ENCODE results near the gene RASSF3.

The RASSF3 gene

DNA sequence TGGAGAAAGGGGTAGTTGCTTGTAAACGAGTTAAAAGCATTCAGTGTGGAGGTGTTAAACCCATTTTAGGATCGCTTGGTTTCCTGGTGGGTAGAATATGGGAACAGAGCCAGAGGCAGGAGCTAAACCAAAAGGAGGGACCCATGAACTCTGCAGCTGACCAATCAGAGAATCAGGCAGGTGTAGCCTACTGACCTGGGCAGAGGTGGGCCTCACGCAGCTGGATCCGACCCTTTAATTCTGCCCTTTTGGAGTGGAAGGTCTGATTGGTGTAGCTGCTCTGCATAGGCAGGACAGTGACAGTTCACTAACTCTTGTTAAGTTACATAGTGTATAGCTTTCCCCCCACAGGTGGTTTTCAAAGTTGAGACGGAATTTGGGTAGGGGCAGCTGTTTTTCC is 85.3 kb downstream of the RASSF3 start:
- DNase-seq, result no peak

GRCh38 chr12:64696080-64696741 is 85.9 kb downstream of the RASSF3 start:
- DNase-seq, result peak; percentile 40

DNA sequence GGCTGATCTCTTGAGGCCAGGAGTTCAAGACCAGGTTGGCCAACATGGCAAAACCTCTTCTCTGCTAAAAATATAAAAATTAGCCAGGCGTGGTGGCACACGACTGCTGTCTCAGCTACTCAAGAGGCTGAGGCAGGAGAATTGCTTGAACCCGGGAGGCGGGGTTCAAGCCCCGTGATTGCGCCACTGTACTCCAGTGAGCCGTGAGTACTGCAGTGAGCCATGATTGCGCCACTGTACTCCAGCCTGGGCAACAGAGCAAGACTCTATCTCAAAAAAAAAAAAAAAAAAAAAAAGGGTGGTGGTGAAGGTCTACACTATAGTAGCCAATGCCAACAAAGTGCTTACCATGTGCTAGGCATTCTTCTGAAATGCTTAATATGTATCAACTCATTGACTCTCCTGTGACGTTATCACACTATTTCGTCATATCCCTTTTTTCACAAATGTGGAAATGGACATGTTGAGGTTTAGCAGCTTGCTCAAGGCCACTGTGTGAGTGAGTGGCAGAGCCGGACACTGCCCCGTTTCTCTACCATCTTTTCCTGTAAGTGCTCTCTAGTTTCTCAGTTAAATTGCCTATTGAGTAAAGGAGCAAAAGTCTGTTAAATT is 89.3 kb downstream of the RASSF3 start:
- DNase-seq, result no peak

DNA sequence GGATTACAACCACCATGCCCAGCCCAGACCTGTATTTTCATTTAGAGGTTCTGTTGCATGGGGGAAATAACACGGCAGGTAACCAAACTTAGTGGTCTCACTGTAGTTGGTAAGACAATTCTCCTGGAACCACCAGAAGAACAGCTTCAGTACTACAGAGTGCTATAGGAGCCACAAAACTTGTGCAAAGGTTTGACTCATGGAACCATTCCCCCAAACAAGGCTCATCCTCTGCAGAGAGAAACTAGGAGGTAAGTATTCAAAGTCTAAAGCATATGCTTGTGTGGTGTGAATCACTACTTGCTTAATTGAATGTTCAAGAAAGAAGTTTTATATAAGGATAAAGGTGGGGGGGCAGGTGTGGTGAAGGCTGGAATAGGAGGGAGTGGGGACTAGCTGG is 90.2 kb downstream of the RASSF3 start:
- no peak for DNase-seq

- no peak for DNase-seq
These were observed 91.0 kb downstream of the RASSF3 start for GRCh38 chr12:64701283-64701682.

DNA sequence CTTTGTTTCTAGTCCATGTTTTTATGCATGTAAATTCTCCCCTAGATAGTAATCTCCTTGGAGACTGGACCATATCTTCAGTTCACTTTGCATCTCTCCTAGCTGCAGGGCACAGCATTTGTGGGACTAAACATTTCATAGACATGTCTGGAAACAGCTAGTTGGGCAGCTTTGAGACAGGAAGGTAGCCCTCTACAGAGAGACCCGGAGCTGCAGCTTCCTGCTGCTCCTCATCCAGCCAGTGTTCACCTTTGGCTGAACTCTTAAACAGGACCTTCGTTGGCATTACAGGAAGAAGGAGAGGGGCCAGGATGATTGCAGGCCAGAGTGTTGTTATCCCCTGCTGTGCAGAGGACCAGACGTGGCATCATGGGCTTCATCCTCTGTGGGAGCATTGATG is 96.0 kb downstream of the RASSF3 start:
- no peak for DNase-seq

DNA sequence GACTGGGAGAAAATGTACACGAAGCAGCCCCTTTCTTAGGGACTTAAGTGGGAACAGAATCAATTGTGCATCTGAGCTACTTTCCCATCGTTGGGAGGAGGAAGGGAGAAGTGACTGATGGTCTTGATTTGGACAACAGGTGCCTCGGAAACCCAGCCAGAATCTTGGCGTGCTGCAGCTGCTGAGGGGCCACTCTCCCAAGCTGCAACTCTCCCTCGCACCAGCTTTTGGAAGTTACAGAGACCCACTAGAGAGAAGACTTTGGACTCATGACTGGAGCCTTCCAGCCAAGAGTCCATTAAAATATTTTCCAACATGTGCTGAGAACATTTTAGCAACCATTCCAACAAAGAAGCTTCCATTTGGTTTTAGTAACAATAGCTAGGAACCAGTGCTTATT is 96.6 kb downstream of the RASSF3 start:
- no peak for DNase-seq

DNA sequence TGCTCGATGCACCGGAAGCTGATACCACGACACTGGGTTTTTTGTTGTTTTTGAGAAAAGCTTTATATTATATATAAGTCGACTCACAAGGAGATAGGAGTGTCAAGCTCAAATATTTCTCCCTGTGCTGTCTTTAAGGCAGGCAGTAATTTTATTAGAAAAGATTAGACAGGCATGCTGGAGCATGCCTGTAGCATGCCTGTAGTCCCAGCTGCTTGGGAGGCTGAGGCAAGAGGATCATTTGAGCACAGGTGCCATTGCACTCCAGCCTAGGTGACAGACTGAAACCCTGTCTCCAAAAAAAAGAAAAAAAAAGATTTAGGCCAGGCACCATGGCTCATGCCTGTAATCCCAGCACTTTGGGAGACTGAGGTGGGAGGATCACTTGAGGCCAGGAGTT is 97.1 kb downstream of the RASSF3 start:
- DNase-seq, result no peak

DNA sequence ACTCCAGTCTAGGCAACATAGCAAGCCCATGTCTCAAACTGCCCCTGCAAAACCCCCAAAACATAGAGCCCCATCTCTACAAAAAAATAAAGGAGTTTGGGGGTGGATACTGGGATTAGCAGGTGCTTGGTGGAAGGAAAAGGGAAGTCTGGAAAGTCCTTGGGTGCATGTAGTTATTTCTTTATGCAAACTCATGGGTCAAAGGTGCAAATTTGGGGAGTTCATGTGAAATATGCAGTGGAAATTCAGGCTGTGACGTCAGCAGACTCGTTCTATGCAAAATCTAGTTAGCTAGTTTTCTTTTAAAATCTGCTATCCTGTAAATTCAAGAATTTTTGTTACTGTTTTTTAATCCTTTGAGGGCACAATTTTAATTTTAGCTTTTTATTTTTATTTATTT is 97.6 kb downstream of the RASSF3 start:
- no peak for DNase-seq

- DNase-seq, result no peak
These were observed 99.1 kb downstream of the RASSF3 start for GRCh38 chr12:64709429-64709828.

GRCh38 chr12:64713376-64713775 is 103.1 kb downstream of the RASSF3 start:
- no peak for DNase-seq

- no peak for DNase-seq
These were observed 104.3 kb downstream of the RASSF3 start for GRCh38 chr12:64714551-64714968.

- no peak for DNase-seq
These were observed 106.1 kb downstream of the RASSF3 start for GRCh38 chr12:64716371-64716770.

- DNase-seq, result no peak
These were observed 106.7 kb downstream of the RASSF3 start for GRCh38 chr12:64716839-64717455.

DNA sequence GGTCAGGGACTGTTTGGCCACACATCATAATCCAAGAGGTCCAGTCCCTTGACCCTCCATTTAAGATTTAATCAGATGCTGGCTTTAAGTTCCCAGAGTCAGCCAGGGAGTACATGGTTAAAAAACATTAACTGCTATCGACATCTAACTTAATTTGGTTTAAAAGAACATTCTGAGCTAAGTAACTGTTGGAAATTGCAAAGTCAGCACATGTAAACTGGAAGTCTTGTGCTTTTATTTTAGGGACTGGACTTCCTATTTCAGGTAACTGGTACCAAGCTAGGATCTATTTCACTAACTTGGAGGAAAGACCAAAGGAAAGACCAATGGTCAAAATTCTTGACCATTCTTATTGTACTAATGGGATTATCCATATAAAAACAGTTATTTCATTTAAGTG is 108.4 kb downstream of the RASSF3 start:
- no peak for DNase-seq

GRCh38 chr12:64720884-64721283 is 110.6 kb downstream of the RASSF3 start:
- DNase-seq, result no peak

DNA sequence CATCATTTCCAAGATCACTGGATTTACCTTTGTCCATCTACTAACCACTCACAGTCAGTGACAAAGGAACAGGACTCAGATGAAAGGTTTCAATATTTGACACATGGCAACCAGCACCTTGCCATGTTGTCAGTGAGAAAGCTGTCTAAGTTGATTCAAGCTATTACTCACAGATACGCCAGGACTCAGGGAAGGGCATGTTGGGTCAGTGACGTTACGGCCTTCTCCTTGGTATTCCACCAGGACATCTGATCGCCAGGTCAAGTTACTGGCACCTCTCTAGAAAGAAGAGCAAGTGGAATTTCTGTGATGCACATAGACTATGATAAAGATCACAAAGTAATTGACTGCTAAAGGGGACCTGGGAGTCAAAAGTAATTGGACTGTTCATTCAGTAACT is 112.5 kb downstream of the RASSF3 start:
- DNase-seq, result no peak

- DNase-seq, result no peak
These were observed 113.3 kb downstream of the RASSF3 start for GRCh38 chr12:64723630-64724029.

DNA sequence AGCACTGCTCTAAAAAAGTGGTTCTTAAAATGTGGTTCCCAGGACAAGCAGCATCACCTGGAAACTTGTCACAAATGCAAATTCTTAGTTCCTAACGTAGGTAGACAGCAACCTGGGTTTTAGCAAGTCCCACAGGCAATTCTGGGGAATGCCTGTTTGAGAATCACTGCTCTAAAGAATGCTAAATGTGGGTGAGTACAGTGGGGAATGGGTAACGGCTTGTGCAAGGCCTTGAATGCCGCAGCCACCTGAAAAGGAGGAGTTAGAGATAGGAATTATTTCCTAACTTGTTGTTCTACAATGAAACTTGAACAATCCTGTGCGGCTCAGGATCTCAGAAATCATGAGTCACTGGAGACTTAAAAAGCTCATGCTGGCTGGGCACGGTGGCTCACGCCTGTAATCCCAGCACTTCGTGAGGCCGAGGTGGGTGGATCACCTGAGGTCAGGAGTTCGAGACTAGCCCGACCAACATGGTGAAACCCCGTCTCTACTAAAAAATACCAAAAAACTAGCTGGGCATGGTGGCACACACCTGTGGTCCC is 114.0 kb downstream of the RASSF3 start:
- no peak for DNase-seq

- DNase-seq, result no peak
These were observed 119.8 kb downstream of the RASSF3 start for GRCh38 chr12:64729909-64730587.

DNA sequence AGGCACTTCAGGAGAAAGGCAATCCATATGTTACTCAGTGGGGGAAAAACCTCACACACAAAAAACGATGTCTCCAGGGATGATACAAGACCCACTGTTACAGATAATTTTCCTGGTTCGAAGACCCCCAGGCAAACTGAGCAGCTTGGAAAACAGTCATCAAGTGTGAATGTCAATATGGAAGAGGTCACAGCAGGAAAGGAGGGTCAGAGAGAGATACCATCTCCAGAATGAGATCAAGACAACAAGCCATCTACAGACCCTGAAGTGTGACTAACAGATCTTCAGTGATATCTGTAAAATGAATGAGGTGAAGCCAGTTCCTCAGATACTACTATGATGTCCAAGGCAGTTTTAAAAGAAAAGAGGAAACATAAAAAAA is 120.3 kb downstream of the RASSF3 start:
- no peak for DNase-seq

DNA sequence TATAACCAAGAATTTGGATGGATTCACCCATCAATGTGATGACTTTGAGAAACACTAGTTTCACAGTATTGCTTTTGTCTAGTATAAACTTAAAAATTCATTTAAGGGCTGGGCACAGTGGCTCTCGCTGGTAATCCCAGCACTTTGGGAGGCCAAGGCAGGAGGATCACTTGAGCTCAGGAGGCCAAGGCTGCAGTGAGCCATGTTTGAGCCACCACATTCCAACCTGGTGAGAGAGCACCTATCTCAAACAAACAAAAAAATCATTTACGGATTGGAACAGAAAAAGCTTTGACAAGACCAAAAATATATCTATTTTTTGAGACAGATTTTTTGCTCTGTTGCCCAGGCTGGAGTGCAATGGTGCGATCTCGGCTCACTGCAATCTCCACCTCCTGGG is 121.4 kb downstream of the RASSF3 start:
- DNase-seq, result no peak

DNA sequence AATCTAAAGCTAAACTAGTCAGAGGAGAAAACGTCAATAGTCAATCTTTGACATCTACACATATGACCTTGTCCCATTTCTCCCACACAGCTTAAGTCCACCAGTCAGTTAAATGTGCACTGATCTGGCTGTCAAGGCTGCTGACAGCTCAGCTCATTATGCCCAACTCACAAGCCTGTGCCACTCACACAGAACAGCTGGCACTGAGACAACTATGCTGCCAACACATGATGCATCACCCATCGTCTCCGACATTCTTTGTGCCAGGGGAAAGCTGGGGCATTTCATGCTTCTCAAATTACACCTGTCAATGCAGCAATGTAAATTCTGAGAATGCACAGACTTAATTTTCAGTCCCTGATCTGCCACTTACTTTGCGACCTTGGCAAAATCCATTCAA is 123.6 kb downstream of the RASSF3 start:
- peak; percentile 53 for DNase-seq

GRCh38 chr12:64735442-64735841 is 125.1 kb downstream of the RASSF3 start:
- DNase-seq, result no peak
